HL-60/S4 treated with retinoic acid at 250 ng/mL for 4 days and 3 days (cell line): ENCODE measurements around the gene WDR73.
"Not testable (repeated sequence)": the region's sequence is repeated elsewhere in the genome, so short reads cannot be mapped to it uniquely, and the experiment has no call there.

Experiments
- in situ Hi-C: fragments of 300-500 bp; cut with MboI; formaldehyde crosslinking; loops from 2 replicates; pipeline ENCODE4 v1.7.0; 2022; ENCODE audit warnings: low sequenced_read_pairs

Gene WDR73

DNA sequence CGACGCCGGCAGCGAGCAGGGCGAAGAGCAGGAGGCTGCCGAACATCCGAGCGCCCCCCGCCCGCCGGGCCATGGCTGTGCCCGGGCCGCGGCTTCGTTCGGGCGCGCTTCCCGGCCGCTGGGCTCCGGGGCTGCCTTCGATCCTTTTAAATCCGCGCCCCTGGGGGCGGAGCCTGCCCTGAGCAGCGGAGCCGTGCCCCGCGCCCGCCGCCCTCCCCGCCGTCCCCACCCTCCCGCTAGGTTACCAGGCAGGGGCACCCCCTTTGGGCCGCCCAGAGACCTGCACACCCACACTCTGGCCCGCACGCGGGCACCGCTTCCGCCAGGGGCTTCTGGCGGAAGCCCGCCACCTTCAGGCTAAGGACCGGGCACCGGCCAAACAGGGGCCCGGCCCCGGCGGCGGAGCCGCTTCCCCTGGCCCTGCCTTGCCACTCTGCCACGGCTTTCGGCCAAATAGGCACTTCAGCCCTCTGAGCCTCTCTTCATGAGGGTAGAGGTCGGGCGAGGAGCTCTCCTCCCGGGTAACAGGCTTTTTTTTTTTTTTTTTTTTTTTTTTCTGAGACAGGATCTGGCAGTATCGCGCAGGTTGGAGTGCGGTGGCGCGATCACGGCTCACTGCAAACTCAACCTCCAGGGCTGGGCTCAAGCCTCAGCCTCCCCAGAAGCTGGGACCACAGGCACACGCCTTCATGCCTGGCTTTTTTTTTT is 4.2 kb upstream of the WDR73 start, which contains the start of gene NMB:
Gene NMB, minus strand, starts transcription at position 120 of the 708 bp plus-strand sequence. Its CDS starts 47 bp downstream, at position 73.
- in situ Hi-C loops = no loop called here

DNA sequence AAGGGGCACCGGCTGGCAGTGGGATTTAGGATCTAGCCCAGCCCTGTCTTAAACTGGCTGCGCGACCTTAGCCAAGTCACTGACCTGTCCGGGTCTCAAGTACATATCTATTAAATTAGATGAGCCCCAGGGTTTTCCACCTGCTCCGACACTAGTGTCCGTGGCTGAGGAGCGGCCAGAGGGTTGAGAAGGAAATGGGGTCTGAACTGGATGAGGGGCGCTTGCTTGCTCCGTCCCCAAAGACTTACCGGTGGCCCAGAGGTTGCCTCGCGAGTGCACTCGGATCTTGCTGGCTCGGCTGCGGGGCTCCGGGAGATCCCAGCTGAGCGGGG is 3.6 kb upstream of the WDR73 start:
- in situ Hi-C loops = no loop called here

DNA sequence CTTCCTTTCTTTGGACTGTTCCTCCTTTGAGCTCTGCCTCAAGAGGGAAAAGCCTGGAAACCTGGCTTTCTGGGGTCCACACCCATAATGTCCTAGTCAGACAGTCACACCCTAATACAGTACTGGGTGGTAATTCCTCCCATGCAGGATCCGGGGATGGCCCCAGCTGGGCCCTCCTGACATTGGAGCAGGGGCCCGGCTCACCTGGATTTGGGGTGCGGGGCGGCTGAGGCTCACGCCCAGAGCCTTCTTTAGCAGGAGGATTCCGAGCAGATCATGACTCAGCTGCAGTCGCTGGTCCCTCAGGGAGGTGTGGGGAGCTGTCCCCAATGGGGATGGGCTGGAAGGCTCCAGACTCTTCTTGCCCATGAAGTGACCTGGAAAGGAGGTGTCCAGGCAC is 2.9 kb upstream of the WDR73 start:
- in situ Hi-C loops = no loop called here

DNA sequence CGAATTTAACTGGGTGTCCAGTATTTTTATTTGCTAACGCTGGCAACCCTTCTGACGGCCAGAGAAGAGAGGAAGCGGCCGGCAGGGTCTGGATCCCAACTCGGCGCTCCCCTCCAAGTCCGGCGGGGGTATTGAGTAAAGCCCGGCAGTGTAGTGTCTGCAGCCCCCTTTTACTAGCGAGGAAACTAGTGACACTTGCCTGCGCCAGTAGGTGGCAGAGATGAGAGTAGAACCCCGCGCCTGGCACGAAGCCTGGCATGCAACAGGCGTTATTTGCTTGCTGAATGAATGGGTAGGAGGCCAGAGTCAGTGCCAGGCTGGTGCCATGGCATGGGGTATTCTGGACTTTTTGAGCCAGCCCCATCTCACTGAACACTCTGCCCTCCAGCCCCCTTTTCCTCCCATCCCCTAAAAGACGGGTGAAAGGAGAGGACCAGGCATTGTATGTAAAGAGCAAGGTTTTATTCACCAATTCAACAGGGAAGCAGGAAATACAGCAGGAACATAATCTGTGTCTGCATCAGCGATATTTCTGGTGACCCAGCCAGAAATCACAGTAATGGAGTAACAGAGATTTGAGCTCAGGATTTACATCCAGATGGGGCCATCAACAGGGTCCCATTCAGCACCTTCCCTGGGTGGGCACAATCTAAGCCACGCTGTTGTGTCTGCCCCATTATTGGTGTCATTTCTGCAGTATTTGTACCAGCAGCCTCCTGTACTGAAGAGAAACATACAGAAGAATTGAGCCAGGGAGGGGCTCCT is 788 bp upstream of the WDR73 start:
- in situ Hi-C loops = no loop called here

DNA sequence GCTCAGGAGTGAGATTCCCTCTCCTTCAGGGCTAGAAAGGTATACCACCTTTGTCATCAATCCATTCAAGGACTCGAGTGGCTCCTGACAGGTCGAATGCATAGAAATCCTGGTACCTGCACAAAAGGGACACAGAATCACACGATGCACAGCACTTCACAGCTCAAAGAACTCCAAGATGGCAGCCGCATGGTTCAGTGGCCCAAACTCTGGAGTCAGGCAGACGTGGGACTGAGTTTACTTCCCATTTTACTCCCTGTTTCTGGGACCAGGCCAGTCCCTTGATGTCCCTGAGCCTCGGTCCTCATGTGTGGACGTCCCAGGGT is 536 bp downstream of the WDR73 start:
- in situ Hi-C loops = no loop called here

DNA sequence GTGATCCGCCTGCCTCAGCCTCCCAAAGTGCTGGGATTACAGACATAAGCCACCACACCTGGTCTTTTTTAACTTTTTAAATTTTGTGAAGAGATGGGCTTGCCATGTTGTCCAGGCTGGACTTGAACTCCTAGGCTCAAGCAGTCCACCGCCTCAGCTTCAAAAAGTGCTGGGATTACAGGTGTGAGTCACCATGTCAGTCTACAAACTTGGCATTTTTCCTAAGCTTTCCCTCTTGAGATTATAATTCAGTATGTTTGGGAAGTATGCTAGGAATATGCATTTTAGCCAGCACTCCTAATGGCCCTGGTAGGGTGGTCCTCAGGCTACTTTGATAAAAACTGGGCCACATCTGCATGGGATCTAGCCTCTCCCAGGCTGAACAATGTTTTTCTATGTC is 4.4 kb downstream of the WDR73 start:
- in situ Hi-C loops = no loop called here

DNA sequence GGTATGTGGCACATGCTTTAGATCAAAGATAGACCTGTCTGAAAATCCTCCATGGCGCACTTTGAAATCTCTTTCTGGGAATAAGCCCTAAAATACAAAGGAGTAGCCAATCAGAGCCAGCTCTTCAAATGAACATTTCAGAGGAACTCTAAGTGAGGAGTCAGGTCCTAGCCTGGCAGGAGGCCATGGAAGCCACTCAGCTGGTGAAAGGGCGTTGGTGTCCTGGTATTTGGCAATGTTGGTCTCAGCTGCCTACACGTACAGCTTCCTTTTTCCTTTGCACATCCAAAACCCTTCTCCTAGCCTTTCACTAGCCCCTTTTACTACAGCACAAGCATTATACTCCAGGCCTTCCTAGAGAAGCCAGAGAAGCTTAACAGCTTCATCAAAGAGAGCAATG is 5.5 kb downstream of the WDR73 start:
- in situ Hi-C loops = no loop called here

DNA sequence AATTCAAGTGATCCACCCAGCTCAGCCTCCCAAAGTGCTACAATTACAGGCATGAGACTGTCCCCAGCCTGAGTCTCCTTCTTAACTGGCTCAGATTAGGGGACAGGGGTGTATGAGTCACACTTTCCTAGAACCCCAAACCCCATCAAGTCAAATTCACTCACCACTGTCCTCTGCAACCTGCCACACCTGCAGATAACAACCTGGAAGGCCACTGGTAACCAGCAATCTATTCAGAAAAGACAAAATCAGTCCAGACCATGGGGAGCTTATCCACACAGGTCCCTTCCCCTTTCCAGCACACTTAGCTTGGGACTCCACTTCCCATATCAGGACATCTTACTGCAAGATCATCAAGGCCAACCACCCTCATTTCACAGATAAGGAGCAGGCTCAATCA is 6.4 kb downstream of the WDR73 start:
- in situ Hi-C loops = no loop called here

DNA sequence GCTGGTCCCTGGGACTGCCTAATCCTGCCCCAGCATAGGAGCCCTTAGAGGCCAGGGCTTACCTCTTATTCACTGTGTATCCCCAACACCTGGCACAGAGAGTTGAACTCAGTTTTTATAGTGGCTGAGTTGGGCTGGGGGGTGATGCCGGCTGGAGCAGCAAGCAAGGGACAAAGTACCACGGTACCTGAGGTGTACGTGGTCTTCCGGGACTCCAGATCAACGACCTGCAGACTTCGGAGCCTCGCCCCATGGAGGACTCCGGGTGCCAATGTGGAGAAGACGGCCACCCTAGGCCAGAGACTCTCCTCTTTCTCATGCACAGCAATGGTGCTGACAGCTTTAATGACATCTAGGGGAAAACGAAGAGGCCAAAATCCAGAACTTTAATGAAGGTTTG is 8.1 kb downstream of the WDR73 start:
- in situ Hi-C loops = no loop called here

DNA sequence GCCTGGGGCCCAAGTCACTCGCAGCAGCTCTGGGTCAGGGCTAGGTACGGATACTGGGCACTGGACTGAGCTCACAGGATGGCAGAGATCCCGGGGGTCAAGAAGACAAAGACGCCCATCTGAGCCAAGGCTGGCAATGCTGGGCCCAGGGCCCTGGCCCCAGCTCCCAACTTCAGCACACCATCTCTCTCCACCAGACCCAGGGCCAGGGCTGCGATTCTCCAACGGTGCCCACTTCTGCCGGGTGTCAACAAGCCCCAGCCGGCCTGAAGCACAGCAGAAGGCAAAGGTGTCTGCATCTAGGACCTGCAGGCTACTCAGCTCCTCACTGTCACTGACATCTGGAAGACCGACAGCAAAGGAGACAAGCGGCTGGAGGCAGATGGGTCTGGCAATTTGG is 8.6 kb downstream of the WDR73 start:
- in situ Hi-C loops = no loop called here

DNA sequence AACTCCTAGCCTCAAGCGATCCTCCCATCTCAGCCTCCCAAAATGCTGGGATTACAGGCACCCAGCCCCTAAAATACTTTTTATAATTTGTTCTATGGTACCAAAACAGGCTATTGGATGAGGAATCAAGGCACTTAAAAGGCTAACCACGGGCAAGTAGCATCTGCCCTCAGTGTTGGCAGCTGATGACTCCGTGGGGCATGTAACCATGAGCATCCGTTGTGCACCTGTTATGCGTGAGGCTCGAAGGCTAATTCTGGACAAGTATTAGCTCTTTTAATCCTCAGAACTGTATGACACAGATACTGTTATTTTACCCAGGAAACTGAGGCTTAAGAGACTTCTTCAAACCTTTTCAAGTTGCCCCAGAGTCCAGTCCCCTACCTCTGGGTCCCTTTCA is 10.2 kb downstream of the WDR73 start:
- in situ Hi-C loops = no loop called here

DNA sequence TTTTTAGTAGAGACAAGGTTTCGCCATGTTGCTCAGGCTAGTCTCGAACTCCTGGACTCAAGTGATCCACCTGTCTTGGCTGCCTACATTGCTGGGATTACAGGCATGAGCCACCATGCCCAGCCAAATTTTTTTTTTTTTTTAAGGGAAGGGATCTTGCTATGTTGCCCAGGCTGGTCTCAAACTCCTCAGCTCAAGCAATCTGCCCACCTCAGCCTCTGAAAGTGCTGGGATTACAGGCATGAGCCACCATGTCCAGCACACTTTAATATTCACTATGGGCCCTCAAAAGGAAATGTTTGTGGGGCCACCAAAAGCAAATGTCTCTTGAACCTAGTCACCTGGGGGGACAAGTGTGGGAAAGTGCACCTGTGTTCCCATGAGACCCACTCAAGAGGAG is 11.4 kb downstream of the WDR73 start:
- in situ Hi-C loops = not testable (repeated sequence)

DNA sequence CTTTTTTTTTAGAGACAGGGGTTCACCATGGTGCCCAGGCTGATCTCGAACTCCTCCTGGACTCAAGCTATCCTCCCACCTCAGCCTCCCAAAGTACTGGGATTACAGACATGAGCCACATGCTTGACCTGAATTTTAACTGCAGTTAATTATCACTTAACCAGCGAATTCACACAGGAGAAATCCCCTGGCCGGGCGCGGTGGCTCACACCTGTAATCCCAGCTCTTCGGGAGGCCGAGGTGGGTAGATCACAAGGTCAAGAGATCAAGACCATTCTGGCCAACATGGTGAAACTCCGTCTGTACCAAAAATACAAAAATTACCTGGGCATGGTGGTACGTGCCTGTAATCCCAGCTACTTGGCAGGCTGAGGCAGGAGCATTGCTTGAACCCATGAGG is 12.2 kb downstream of the WDR73 start:
- in situ Hi-C loops = not testable (repeated sequence)

DNA sequence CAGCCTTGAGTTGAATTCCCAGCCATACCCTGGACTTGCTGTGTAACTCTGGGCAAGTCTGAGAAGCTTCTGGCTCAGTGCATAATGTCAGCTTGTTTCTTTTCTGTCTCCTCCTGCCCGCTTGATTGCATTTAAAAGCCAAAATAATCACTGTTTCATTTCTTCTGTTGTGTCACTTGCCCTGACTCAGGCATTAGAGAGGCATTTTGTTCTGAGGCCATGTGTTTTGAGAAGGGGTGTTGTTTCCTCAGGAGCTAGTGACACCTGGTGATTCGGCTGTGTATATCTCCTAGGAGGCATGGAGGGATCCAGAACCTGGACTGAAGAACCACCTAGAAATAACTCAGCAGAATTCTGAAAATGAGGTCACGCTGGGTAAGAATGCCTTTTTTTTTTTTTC is 16.0 kb downstream of the WDR73 start:
- in situ Hi-C loops = no loop called here

DNA sequence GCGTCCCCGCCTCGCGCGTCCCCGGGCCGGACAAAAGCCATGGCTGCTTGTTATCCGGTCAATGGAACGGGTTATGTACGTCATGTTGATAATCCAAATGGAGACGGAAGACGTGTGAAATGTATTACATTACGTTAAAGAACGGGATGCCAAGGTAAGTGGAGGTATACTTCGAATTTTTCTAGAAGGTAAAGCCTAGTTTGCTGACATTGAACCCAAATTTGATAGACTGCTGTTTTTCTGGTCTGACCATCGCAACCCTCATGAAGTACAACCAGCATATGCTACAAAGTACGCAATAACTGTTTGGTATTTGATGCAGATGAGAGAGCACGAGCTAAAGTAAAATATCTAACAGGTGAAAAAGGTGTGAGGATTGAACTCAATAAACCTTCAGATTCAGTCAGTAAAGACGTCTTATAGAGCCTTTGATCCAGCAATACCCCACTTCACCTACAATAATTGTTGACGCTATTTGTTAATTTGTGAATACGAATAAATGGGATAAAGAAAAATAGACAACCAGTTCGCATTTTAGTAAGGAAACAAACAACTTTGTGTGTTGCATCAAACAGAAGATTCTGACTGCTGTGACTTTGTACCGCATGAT is 19.8 kb downstream of the WDR73 start:
- in situ Hi-C loops = no loop called here

DNA sequence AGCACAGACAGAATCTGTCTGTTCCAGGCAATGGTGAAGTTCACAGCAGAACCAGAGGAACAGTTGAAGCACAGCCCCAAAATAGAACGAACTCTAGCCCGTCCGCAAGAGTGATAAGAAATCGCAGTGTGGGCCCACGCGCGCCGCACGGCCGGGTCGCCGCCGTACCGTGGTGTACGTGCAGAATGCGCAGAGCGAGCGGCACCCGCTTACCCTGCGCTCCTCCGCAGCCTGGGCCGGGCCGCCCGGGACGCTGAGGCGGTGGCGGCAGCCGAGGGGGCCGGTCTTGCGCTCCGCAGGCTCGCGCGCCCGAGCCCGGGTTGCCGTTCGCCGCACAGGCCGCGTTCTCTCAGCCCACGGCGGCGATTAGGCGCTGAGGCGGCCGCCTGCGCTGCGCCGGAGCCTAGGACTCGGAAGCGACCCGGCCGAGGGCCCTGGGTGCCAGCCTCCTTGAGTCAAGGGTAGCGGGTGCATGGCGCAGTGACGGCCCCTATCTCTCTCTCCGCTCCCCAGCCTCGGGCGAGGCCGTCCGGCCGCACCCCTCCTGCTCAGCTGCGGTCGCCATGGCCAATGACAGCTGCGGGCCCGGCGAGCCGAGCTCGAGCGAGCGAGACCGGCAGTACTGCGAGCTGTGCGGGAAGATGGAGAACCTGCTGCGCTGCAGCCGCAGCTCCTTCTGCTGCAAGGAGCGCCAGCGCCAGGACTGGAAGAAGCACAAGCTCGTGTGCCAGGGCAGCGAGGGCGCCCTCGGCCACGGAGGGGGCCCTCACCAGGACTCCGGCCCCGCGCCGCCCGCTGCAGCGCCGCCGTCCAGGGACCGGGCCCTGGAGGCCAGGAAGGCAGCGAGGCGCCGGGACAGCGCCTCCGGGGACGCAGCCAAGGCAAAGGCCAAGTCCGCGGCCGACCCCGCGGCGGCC is 20.5 kb downstream of the WDR73 start:
- in situ Hi-C loops = no loop called here

DNA sequence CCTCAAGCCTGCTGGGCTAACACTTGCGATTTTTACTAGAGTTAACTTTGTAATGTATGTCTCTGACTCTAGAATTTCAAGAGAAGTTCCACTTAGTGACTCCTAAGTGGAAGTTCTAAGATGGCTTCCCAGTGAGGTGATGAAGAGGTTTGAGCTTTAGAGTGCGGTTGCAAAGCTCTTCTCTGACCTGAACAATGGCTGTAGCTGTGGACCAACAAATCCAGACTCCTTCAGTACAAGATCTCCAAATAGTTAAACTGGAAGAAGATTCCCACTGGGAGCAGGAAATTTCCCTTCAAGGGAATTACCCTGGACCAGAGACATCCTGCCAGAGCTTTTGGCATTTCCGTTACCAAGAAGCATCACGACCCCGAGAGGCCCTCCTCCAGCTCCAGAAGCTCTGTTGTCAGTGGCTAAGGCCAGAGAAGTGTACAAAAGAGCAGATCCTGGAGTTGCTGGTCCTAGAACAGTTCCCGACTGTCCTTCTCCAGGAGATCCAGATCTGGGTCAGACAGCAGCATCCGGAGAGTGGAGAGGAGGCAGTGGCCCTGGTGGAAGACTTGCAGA is 22.3 kb downstream of the WDR73 start:
- in situ Hi-C loops = no loop called here

DNA sequence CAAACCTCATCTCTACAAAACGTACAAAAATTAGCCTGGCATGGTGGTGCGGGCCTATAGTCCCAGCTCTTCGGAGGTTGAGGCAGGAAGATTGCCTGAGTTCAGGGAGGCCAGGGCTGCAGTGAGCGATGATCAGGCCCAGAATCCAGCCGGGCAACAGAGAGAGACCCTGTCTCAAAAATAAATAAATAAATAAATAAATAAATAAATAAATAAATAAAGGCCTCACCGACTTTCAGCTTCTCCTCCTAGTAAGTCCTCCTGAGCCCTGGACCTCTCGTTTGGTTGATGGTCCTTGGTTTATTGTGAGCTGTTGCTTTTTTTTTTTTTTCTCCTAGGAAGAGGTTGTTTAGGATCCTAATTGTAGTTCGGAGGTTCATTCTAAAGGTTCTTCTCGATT is 25.1 kb downstream of the WDR73 start:
- in situ Hi-C loops = no loop called here

DNA sequence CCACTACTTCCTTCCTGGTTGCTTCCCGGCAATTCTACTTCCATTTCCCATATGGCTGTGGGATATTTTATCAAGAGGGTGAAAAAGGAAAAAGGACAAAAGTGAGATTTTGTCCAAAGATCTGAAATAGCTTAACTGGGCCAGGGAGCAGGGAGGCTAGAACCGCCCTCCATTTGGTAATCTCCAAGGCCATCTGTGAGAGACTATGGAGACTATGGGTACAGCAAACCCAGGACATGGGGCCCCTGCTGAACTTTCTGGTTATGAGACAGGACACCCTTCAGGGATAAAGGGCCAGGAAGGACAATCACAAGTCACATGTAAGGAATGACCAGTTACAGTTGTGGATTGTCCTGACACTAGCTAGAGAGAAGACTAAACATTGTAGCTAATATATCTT is 29.0 kb downstream of the WDR73 start:
- in situ Hi-C loops = no loop called here

DNA sequence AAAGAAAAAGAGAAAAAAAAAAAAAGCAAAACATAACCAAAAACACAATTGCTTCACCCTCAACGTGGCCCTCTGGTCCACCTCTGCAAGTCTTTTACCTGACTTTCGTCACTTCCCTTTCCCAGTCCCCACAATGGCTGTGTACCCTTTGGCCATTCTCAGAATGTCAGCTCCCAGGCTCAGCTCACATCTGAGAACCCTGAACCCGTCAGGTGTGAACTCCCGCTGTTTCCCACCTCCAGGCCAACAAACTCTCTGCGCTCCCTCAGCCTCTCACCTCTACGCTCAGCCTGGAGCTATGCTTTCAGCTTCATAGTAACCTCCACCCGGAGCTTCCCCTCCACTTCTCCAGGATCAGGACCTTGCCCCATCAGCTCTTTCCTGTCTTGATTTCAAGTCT is 29.7 kb downstream of the WDR73 start:
- in situ Hi-C loops = no loop called here

DNA sequence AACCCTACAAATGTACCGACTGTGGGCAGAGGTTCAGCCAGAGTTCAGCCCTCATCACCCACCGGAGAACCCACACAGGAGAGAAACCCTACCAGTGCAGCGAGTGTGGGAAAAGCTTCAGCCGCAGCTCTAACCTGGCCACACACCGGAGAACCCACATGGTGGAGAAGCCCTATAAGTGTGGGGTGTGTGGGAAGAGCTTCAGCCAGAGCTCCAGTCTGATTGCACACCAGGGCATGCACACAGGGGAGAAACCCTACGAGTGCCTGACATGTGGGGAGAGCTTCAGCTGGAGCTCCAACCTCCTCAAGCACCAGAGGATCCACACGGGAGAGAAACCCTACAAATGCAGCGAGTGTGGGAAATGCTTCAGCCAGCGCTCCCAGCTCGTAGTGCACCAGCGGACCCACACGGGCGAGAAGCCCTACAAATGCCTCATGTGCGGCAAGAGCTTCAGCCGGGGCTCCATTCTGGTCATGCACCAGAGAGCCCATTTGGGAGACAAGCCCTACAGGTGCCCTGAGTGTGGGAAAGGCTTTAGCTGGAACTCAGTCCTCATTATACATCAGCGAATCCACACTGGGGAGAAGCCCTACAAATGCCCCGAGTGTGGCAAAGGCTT is 32.6 kb downstream of the WDR73 start:
- in situ Hi-C loops = no loop called here
